Measurements from ENCODE around the gene AIMP1. TPM values are rescaled to one million over a fixed set of nuclear protein-coding genes. Genes with fewer than 3 reads are reported as not detected.
"Not testable (repeated sequence)": the region's sequence is repeated elsewhere in the genome, so short reads cannot be mapped to it uniquely, and the experiment has no call there.

The AIMP1 gene
- total and polyA plus RNA-seq, 7 experiments from 2014 or later = 44.2 to 79.0 (median 57.4) TPM

GRCh38 chr4:106373026-106373425, 56.7 kb downstream of the AIMP1 start:
- no peak for ATAC-seq
- intact Hi-C loops (cut with micrococcal nuclease) = no loop called here
- no peaks in the 10 kb centered on the region for H3K36me3 Mint-ChIP-seq
- peaks cover 0 to 5% (median 0%) of the 10 kb centered on the region in 7 donors for H3K4me1 Mint-ChIP-seq
- no peak for DNase-seq
- peaks cover 16 to 39% (median 19%) of the 10 kb centered on the region in 5 donors for H3K27me3 Mint-ChIP-seq
- POLR2A ChIA-PET = no interaction called here
- H3K27me3 ChIP-seq (ENCODE audit: control insufficient read depth in 2 of 2, insufficient read depth in 2 of 2, low read length in 2 of 2) = no peaks in the 10 kb centered on the region
- no peaks in the 10 kb centered on the region for H3K36me3 ChIP-seq (ENCODE audit: control insufficient read depth in 2 of 3, insufficient read depth in 3 of 3, low read length in 3 of 3)
- H3K4me1 ChIP-seq (ENCODE audit: control insufficient read depth in 2 of 2, insufficient read depth in 2 of 2, low read length in 2 of 2) = no peaks in the 10 kb centered on the region
- CTCF ChIA-PET = no interaction called here
- no peaks in the 10 kb centered on the region for H3K9me3 ChIP-seq (ENCODE audit: control insufficient read depth in 2 of 3, low read length in 3 of 3)
- H3K27ac ChIP-seq (ENCODE audit: low read depth, low read length) = no peak overlapping the region
- H3K9me3 Mint-ChIP-seq = no peaks in the 10 kb centered on the region
- H3K4me3 ChIP-seq (ENCODE audit: low read length) = no peak overlapping the region
- H3K27ac Mint-ChIP-seq = no peak overlapping the region
- H3K4me3 Mint-ChIP-seq = no peak overlapping the region

GRCh38 chr4:106380179-106380578, 63.8 kb downstream of the AIMP1 start:
- intact Hi-C loops (cut with micrococcal nuclease) = no loop called here
- POLR2A ChIA-PET = no interaction called here

GRCh38 chr4:106384878-106385277, 68.5 kb downstream of the AIMP1 start:
- POLR2A ChIA-PET = no interaction called here
- Mint-ChIP-seq H3K36me3 (peaks cover 0 to 3% (median 0%) of the 10 kb centered on the region in 5 donors), H3K4me3 (no peak overlapping the region), H3K9me3 (peaks cover 0 to 7% (median 2%) of the 10 kb centered on the region in 11 donors), H3K27ac (no peak overlapping the region), H3K4me1 (no peaks in the 10 kb centered on the region), H3K27me3 (peaks cover 0 to 17% (median 12%) of the 10 kb centered on the region in 5 donors)
- H3K4me3 ChIP-seq (ENCODE audit: low read length) = no peak overlapping the region
- no peaks in the 10 kb centered on the region for H3K4me1 ChIP-seq (ENCODE audit: control insufficient read depth in 2 of 2, insufficient read depth in 2 of 2, low read length in 2 of 2)
- H3K27me3 ChIP-seq (ENCODE audit: control insufficient read depth in 2 of 2, insufficient read depth in 2 of 2, low read length in 2 of 2) = no peaks in the 10 kb centered on the region
- intact Hi-C loops (cut with micrococcal nuclease) = no loop called here
- peaks cover 0 to 8% (median 0%) of the 10 kb centered on the region in 3 experiments for H3K9me3 ChIP-seq (ENCODE audit: control insufficient read depth in 2 of 3, low read length in 3 of 3)
- H3K36me3 ChIP-seq (ENCODE audit: control insufficient read depth in 2 of 3, insufficient read depth in 3 of 3, low read length in 3 of 3) = no peaks in the 10 kb centered on the region
- CTCF ChIA-PET = no interaction called here
- H3K27ac ChIP-seq (ENCODE audit: low read depth, low read length) = no peak overlapping the region
- ATAC-seq (no peak), DNase-seq (no peak)

More at GRCh38 chr4:106380179-106380578, 63.8 kb downstream of the AIMP1 start:
- no peaks in the 10 kb centered on the region for H3K9me3 ChIP-seq (ENCODE audit: control insufficient read depth in 2 of 3, low read length in 3 of 3)
- Mint-ChIP-seq H3K27me3 (peaks cover 0 to 17% (median 5%) of the 10 kb centered on the region in 5 donors), H3K36me3 (no peaks in the 10 kb centered on the region), H3K4me3 (no peak overlapping the region), H3K4me1 (no peaks in the 10 kb centered on the region), H3K9me3 (peaks cover 0 to 5% (median 0%) of the 10 kb centered on the region in 11 donors), H3K27ac (no peak overlapping the region)
- ATAC-seq (no peak), DNase-seq (no peak)
- CTCF ChIA-PET = no interaction called here
- H3K4me1 ChIP-seq (ENCODE audit: control insufficient read depth in 2 of 2, insufficient read depth in 2 of 2, low read length in 2 of 2) = no peaks in the 10 kb centered on the region
- no peak overlapping the region for H3K4me3 ChIP-seq (ENCODE audit: low read length)
- no peaks in the 10 kb centered on the region for H3K27me3 ChIP-seq (ENCODE audit: control insufficient read depth in 2 of 2, insufficient read depth in 2 of 2, low read length in 2 of 2)
- no peak overlapping the region for H3K27ac ChIP-seq (ENCODE audit: low read depth, low read length)
- H3K36me3 ChIP-seq (ENCODE audit: control insufficient read depth in 2 of 3, insufficient read depth in 3 of 3, low read length in 3 of 3) = no peaks in the 10 kb centered on the region

GRCh38 chr4:106385853-106386393, 69.6 kb downstream of the AIMP1 start:
- Histone ChIP-seq H3K4me3 (ENCODE audit: low read length) (no peak overlapping the region), H3K27me3 (ENCODE audit: control insufficient read depth in 2 of 2, insufficient read depth in 2 of 2, low read length in 2 of 2) (no peaks in the 10 kb centered on the region), H3K9me3 (ENCODE audit: control insufficient read depth in 2 of 3, low read length in 3 of 3) (peaks cover 0 to 8% (median 0%) of the 10 kb centered on the region in 3 experiments), H3K27ac (ENCODE audit: low read depth, low read length) (no peak overlapping the region), H3K36me3 (ENCODE audit: control insufficient read depth in 2 of 3, insufficient read depth in 3 of 3, low read length in 3 of 3) (no peaks in the 10 kb centered on the region), H3K4me1 (ENCODE audit: control insufficient read depth in 2 of 2, insufficient read depth in 2 of 2, low read length in 2 of 2) (no peaks in the 10 kb centered on the region)
- peaks cover 0 to 7% (median 0%) of the 10 kb centered on the region in 11 donors for H3K9me3 Mint-ChIP-seq
- ATAC-seq (no peak), DNase-seq (no peak)
- H3K27ac Mint-ChIP-seq = no peak overlapping the region
- H3K4me1 Mint-ChIP-seq = no peaks in the 10 kb centered on the region
- ChIA-PET POLR2A (no interaction called here), CTCF (no interaction called here)
- no peak overlapping the region for H3K4me3 Mint-ChIP-seq
- peaks cover 0 to 17% (median 8%) of the 10 kb centered on the region in 5 donors for H3K27me3 Mint-ChIP-seq
- intact Hi-C loops (cut with micrococcal nuclease) = no loop called here
- H3K36me3 Mint-ChIP-seq = peaks cover 0 to 3% (median 0%) of the 10 kb centered on the region in 5 donors

- no peaks in the 10 kb centered on the region for H3K4me1 ChIP-seq (ENCODE audit: control insufficient read depth in 2 of 2, insufficient read depth in 2 of 2, low read length in 2 of 2)
- intact Hi-C loops (cut with micrococcal nuclease) = no loop called here
- peaks cover 0 to 23% (median 9%) of the 10 kb centered on the region in 5 donors for H3K27me3 Mint-ChIP-seq
- no peaks in the 10 kb centered on the region for H3K36me3 ChIP-seq (ENCODE audit: control insufficient read depth in 2 of 3, insufficient read depth in 3 of 3, low read length in 3 of 3)
- H3K9me3 ChIP-seq (ENCODE audit: control insufficient read depth in 2 of 3, low read length in 3 of 3) = peaks cover 0 to 11% (median 0%) of the 10 kb centered on the region in 3 experiments
- DNase-seq (no peak), ATAC-seq (no peak)
- H3K27ac ChIP-seq (ENCODE audit: low read depth, low read length) = no peak overlapping the region
- H3K27ac Mint-ChIP-seq = no peak overlapping the region
- ChIA-PET POLR2A (no interaction called here), CTCF (no interaction called here)
- H3K4me3 ChIP-seq (ENCODE audit: low read length) = no peak overlapping the region
- peaks cover 13 to 64% (median 29%) of the 10 kb centered on the region in 11 donors for H3K9me3 Mint-ChIP-seq
- peaks cover 0 to 7% (median 0%) of the 10 kb centered on the region in 5 donors for H3K36me3 Mint-ChIP-seq
- H3K4me3 Mint-ChIP-seq = no peak overlapping the region
- no peaks in the 10 kb centered on the region for H3K27me3 ChIP-seq (ENCODE audit: control insufficient read depth in 2 of 2, insufficient read depth in 2 of 2, low read length in 2 of 2)
- H3K4me1 Mint-ChIP-seq = no peaks in the 10 kb centered on the region
These were observed 79.2 kb downstream of the AIMP1 start for GRCh38 chr4:106395582-106395981.

GRCh38 chr4:106398898-106399297, 82.5 kb downstream of the AIMP1 start:
- H3K9me3 Mint-ChIP-seq = peaks cover 6 to 53% (median 27%) of the 10 kb centered on the region in 11 donors
- ATAC-seq; H3K36me3 ChIP-seq (ENCODE audit: control insufficient read depth in 2 of 3, insufficient read depth in 3 of 3, low read length in 3 of 3); H3K4me1 ChIP-seq (ENCODE audit: control insufficient read depth in 2 of 2, insufficient read depth in 2 of 2, low read length in 2 of 2); H3K4me3 Mint-ChIP-seq; intact Hi-C loops (cut with micrococcal nuclease); H3K4me1 Mint-ChIP-seq; H3K27me3 ChIP-seq (ENCODE audit: control insufficient read depth in 2 of 2, insufficient read depth in 2 of 2, low read length in 2 of 2); CTCF ChIA-PET; DNase-seq; H3K27ac ChIP-seq (ENCODE audit: low read depth, low read length); POLR2A ChIA-PET; H3K27me3 Mint-ChIP-seq; H3K4me3 ChIP-seq (ENCODE audit: low read length); H3K27ac Mint-ChIP-seq; H3K36me3 Mint-ChIP-seq: not testable (repeated sequence)
- peaks cover 0 to 11% (median 0%) of the 10 kb centered on the region in 3 experiments for H3K9me3 ChIP-seq (ENCODE audit: control insufficient read depth in 2 of 3, low read length in 3 of 3)

All from naive thymus-derived CD4-positive, alpha-beta T cell (primary cell).